CD4-positive, alpha-beta T cell treated with Interferon alpha-2 for 1 hour (primary cell): ENCODE data around the gene ALG1.
A peak's percentile ranks its signal among the peaks of the same experiment; 100 is the strongest.
"Not testable (repeated sequence)": the region's sequence is repeated elsewhere in the genome, so short reads cannot be mapped to it uniquely, and the experiment has no call there.

Experiments used
- DNase-seq, 2 donors: peaks; one replicate each; pipeline ENCODE4 v3.0.0-alpha.2; 2020 to 2022

Gene ALG1

GRCh38 chr16:5075637-5076036, 4.0 kb downstream of the ALG1 start:
- no peak for DNase-seq

DNA sequence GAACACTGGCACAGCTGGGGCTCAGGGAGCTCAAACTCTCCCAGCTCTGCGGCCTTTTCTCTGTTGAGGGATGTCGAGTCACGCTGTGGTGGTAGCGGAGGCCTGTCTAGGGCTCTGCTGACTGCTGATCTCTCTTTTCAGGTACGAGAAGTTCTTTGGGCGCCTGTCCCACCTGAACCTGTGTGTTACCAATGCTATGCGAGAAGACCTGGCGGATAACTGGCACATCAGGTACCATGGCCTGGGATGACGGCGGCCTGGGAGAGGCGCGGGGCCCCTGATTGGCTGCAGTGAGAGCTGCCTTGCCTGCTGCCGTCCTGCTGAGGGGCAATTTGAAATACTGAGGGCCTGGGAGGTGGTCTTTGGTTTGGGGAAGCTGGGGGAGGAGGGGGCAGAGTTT, 5.7 kb downstream of the ALG1 start:
- no peak for DNase-seq

GRCh38 chr16:5078626-5079025, 7.0 kb downstream of the ALG1 start:
- no peak for DNase-seq

GRCh38 chr16:5080461-5080860, 8.8 kb downstream of the ALG1 start:
- DNase-seq = not testable (repeated sequence)

DNA sequence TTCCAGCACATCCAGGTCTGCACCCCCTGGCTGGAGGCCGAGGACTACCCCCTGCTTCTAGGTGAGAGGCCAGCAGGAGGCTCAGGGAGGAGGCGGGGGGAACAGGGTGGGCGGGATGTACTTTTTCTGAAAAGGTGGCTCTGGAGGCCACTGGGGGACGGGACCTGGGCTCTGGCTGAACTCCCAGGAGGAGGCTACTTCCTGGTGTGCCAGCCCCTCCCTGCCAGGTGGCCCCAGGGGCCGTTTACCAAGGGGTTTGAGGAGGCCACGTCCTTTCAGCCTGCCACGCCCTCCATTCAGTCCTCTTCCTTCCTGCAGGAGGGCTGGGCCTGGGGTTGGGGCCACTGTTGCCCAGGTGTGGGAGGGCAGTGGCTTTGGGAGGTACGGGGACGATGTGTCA, 9.4 kb downstream of the ALG1 start:
- not testable (repeated sequence) for DNase-seq

DNA sequence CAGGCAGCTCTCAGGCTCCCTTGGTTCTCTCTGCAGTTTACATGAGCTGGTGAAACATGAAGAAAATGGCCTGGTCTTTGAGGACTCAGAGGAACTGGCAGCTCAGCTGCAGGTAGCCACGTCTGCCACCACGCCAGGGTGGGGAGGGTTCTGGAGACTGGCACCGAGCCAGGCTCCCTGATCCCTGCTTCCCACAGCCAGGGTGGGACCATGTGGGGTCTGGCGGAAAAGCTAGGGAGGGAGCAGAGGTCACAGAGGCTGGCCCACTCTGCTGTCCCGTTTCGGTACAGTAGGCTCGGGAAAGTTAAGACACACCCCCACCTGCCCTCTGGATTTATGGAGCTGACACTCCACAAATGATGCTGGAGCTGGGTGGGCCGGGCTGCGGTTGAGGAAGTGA, 12.0 kb downstream of the ALG1 start:
- not testable (repeated sequence) for DNase-seq

DNA sequence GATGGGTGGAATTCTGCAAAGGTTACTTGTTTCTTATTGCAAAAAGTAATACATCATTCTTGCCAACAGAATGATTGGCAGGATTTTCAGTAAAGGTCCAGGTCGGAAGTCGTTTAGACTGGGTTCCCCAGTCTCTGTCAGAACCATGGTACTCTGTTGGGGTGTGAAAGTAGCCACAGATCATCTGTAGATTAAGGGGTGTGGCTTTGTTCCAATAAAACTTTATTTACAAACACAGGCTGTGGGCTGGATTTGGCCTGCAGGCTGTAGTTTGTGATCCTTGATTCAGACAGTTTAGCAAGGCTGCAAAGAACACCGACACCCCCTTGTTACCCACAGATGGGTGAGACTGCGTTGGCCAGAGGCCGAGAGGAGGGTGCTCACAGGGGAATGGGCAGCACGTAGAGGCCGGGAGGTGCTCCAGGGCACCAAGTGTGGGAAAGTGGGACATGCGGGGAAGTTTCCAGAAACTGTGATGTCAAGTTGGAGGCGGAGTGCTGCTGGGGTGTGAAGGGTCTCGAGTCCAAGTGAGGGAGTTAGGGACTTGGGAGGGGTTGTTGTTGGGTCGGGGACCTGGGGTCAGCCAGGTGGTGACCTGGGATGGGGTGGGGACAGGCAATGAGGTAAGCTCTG, 12.6 kb downstream of the ALG1 start:
- not testable (repeated sequence) for DNase-seq

- peak; percentile 35 to 67 for DNase-seq
These were observed 13.2 kb downstream of the ALG1 start for GRCh38 chr16:5084802-5085201.

DNA sequence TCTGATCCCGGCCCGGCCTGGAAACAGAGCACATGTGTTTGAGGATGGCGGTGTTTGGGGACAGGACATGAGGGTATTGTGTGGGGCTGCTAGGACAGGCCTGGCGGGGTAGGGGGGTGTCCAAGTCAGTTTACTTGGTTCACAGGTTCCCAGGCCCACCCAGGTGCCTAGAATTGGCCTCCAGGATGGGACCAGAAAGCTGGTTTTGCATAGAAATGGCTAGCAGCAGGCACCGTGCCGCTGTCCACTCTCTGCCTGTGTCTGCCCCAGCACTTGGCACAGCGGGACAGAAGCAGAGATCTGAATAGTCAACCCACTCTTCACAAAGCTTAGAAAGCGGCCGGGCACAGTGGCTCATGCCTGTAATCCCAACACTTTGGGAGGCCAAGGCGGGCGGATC, 14.1 kb downstream of the ALG1 start:
- not testable (repeated sequence) for DNase-seq

DNA sequence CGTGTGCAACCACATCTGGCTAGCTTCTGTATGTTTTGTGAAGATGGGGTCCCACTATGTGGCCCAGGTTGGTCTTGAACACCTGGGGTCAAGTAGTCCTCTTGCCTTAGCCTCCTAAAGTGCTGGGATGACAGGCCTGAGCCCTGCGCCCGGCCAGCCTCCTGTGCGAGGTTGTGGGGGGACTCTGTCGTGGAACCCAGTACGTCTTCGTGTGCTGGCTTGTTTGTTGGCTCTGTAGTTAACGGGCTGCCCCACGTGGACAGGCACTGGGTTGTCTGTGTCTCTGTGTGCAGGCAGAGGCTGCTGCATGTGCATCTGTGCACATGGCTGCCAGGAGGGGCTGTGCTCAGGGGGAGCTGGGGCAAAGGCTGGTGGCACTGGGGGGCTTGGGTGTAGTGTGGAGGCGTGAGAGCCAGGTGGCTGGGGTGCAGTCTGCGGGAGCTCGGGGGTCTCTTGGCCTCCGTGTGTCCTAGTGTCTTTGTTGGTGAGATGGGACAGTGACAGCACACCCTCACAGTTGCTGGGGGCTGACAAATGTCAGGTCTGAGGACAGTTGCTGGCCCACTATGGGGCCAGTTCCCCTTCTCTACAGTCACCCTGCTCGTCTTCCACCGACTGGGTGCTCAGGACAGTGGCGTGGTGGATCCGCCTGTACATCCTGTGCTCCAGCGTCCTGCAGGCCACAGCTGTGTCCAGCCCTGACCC, 16.6 kb downstream of the ALG1 start:
- DNase-seq = not testable (repeated sequence)

- DNase-seq = not testable (repeated sequence)
These were observed 17.3 kb downstream of the ALG1 start for GRCh38 chr16:5088936-5089335.

DNA sequence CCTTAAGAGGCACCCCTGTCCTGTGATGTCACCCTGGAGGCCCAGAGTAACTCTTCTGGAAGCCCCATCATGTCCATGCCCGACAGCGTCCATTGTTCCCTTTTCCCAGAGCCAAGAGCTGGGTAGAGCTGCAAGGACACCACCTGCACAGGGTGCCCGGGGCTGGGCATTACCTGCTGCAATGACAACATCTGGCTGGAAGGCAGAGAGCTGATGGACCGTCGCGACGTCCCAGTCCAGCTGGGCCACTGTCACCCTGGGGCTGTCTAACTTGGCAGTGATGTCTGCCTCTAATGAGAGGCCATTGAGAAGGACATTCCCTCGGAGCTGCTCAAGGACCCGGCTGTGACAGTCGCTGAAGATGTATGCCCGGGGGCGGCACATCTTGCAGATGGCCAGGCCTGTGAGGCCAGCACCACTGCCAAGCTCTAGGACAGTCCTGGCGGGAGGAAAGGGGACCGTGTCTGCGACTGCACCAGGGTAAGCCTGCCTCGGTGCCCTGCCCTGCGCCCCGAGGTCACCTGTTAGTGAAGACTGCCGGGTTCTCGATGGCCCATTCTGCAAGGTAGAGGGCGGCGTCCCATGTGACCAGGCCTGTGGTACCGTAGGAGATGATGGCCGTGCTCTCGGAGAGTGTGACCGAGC, 18.4 kb downstream of the ALG1 start:
- not testable (repeated sequence) for DNase-seq

DNA sequence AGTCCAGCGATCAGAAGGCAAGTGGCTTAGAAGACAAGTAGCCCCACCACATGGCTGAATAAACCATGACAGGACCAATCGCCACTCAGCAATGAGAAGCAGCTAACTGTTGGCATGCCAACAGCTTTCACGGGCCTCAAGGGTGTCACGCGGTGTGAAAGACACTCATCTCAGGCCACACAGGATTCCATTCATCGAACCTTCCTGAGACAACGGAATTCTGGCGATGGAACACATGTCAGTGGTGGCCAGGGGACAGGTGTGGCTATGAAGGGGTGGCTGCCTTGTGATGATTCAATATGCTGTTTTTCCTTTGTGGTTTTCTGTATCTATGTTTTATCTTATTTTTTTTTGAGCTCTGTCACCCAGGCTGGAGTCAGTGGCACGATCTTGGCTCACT, 18.9 kb downstream of the ALG1 start:
- not testable (repeated sequence) for DNase-seq

- not testable (repeated sequence) for DNase-seq
These were observed 21.4 kb downstream of the ALG1 start for GRCh38 chr16:5093081-5093480.

DNA sequence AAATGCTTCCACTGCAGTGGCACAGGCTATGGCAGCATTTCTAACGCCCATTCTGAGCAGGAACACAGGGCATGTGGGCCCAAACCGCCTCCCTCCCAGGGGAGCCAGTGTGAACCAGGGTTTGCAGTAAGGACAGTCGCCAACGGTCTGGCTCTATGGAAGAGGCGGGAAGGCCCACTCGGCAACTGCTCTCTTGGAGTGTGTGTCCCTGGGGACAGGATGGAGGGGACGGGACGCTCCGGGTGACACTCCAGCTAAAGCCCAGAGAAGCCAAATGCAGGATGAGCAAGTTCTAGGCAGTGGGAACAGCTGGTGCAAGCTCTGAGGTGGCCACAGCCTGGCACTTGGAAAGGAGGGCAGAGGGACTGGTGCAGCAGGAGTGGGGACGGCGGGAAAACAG, 22.1 kb downstream of the ALG1 start:
- DNase-seq = not testable (repeated sequence)

- not testable (repeated sequence) for DNase-seq
These were observed 23.6 kb downstream of the ALG1 start for GRCh38 chr16:5095145-5095830.

DNA sequence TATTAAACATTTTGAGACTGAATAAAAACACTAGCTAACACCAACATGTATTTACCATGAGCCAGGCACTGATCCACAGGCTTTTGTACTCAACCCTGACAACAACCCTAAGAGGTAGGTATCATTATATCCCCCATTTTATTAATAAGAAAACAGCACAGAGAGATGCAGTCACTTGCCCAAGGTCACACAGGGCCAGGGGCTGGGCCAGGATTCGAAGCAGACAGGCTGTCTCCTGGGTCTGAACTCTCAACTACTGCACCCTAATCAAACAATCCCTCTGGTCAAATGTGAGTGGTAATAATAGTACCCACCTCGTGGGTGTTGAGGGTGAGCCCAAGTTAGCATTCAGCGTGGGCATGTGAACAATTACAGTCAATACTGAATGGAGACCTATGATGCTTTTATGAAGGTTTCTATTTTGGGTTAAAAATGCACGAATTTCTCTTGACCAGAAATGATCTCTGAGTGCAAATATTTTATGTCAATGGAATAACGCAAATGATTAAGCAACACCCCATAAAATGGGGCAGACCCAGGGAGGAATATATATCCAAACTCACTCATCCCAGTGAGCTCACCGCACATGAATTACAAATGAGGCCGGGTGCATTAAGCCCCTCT, 24.9 kb downstream of the ALG1 start:
- DNase-seq = not testable (repeated sequence)

DNA sequence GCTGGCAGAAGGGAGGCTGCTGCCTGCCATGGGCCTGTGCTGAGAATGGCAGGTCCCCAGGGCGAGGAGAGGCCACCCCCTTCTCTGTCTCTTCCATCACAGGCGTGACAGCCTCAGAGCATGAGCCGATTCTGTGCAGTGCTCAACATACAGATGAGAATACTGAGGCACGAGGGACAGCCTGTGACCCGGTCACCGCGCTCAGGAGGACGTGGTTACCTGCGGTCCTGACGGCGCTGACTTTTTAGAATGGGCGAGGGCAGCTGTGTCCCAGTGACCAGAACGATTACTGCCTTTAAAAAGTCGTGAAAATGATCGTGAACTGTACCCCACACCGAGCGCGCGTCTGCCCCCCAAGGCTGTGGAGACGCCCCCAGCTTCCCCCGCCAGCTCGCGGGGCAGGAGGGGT, 25.4 kb downstream of the ALG1 start:
- DNase-seq = peak; percentile 12 to 43

DNA sequence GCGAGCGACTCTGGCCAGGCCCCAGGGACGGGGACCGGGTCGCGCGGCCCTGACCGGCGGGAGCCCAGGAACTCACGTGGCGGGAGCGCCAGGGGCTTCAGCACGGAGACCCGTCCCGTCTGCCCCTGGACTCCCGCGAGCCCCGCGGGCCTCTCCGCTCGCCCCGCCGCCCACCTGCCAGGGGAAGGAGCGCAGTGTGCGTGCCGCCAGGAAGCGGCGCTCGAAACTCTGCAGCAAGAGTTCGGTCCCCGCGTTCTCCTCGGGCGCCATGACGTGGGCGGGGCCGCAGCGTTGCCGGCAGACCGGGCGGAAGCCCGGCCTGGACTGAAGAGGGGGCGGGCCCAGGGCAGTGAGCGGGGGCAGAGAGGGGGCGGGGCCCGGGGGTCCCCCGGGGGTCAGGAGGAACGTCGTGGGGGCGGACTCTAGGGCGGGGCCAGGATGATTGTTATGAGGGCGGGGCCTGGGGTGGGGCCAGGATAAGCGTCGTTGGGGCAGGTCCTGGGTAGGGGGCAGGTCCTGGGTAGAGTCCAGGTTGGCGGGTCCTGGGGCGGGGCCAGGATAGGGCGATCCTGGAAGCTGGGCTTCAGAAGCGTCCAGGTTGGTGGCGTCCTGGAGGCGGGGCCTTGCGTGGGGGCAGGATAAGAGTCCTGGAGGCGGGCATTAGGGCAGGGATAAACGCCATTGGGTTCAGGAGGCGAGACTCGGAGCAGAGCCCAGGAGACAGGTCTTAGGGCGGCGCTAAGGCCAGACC, 26.0 kb downstream of the ALG1 start, which contains the start of gene EEF2KMT:
Gene EEF2KMT, minus strand, starts transcription at position 326 of the 751 bp plus-strand sequence. Its CDS starts 56 bp downstream, at position 270.
- DNase-seq = peak; percentile 96 to 98

DNA sequence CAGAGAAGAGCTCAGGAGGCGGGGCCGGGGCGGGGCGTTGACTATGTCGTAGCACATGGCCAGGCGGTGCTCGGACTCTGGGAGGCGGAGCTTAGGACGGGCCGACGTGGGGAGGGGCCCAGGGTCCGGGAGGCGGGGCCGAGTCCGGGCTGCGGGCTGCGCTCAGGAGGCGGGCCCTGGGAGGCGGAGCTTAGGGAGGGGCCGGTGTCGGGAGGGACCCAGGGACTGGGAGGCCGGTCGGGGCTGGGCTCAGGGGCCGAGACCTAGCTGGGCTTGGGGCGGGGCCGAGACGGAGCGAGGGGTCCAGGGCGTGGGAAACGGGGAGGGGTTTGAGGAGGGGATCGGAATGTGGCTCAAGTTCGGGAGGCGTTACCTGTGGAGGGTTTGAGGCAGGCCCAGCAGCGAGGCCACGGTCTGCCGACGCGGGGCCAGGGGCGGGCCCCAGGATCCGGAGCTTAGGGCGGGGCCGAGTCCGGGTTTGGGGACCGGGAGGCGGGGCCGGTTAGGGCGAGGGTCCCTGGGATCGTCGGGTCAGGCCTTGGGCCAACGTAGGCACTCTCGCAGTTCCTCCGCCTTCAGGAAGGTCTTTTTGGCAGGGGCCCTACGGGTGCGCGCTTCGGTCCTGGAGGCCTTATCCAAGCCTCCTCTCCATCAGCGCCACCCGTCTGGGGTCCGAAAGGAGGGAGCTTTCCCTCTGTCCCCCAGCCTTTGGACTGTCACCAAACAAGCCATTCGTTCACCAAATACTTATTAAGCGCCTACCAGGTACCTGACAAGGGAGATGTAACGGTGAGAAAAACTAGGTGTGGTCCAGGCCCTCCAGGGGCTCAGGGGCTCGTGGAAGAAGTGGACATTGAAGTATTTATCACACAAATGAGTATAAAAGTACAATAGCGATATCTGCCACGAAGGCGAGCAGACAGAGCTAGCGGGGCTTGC, 26.8 kb downstream of the ALG1 start:
- peak; percentile 73 to 97 for DNase-seq

DNA sequence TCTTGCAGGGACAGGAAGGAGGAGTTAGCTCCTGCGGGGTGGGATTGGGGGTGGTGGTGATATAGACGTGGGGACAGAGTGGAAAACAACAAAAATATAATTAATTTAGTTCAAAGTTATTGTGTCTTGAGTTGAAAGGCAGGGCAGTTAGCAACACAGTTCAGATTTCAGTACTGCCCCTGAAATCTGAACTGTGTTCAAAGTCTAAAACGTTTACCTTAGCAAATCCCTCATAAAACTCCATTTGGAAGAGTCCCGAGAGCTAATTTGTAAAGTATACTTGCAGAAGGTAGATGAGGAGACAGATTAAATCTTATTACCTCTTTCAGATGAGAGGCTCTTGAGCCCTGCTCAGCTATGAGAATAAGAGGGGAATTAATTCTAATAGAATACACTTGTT, 27.5 kb downstream of the ALG1 start:
- not testable (repeated sequence) for DNase-seq
